IMR-90 (cell line): ENCODE data around the gene FOXP1. TPM values are rescaled to one million over a fixed set of nuclear protein-coding genes. Genes with fewer than 3 reads are reported as not detected.

Experiments
- ATAC-seq: fragments of 200-7000 bp; cut with Tn5 transposase; 2 replicates; pipeline ENCODE4 v1.9.1; 2020; ENCODE audit warnings: low read depth, mild to moderate bottlenecking, moderate library complexity
- BruUV-seq: library from RNA; stranded (reverse); fragments of 400-500 nt; replicated peaks from 2 replicates; lab custom pipeline; 2021; lab: Mats Ljungman, UMichigan
- CTCF ChIA-PET: fragments of 300-600 bp; formaldehyde crosslinking; extraction: SDS; loops from one replicate; lab custom pipeline; 2021; ENCODE audit warnings: antibody characterized with exemption; lab: Yijun Ruan, JAX
- POLR2A ChIA-PET: fragments of 300-600 bp; sonication (Branson Sonifier 250); formaldehyde crosslinking; loops from one replicate; lab custom pipeline; 2022; ENCODE audit warnings: antibody characterized with exemption; ENCODE audit not compliant: unreplicated experiment; lab: Charles Lee
- DNase-seq: peaks from one replicate; pipeline ENCODE4 v3.0.0; 2013
- H2AFZ ChIP-seq: replicated peaks from 2 replicates; pipeline ENCODE3; 2013; ENCODE audit warnings: low read length, mild to moderate bottlenecking; ENCODE audit not compliant: poor library complexity
- H2AK5ac ChIP-seq: 2 replicates; pipeline ENCODE4 v1.6.1; 2013; ENCODE audit warnings: low read depth, low read length, inconsistent platforms
- H2AK9ac ChIP-seq: replicated peaks from 2 replicates; pipeline ENCODE3; 2013; ENCODE audit warnings: mild to moderate bottlenecking, low read depth, low read length, moderate library complexity; ENCODE audit not compliant: poor library complexity
- H2BK120ac ChIP-seq: 2 replicates; pipeline ENCODE4 v1.6.1; 2013; ENCODE audit warnings: low read depth, low read length, inconsistent platforms
- H2BK15ac ChIP-seq: 3 replicates; pipeline ENCODE4 v1.6.1; 2013; ENCODE audit warnings: low read depth, low read length, inconsistent platforms
- H2BK20ac ChIP-seq: 2 replicates; pipeline ENCODE4 v1.6.1; 2013; ENCODE audit warnings: low read depth, mild to moderate bottlenecking, inconsistent platforms, low read length, moderate library complexity
- H2BK5ac ChIP-seq: 2 replicates; pipeline ENCODE4 v1.6.1; 2013; ENCODE audit warnings: mild to moderate bottlenecking, low read depth, low read length, inconsistent platforms; ENCODE audit not compliant: poor library complexity, severe bottlenecking
- H3K14ac ChIP-seq: replicated peaks from 2 replicates; pipeline ENCODE4 v1.6.1; 2013; ENCODE audit warnings: low read depth, low read length, inconsistent platforms
- H3K18ac ChIP-seq: 2 replicates; pipeline ENCODE4 v1.6.1; 2013; ENCODE audit warnings: low read depth, low read length, control low read depth
- H3K23ac ChIP-seq: 2 replicates; pipeline ENCODE4 v1.6.1; 2013; ENCODE audit warnings: low read depth, low read length, inconsistent platforms
- H3K27ac ChIP-seq: 2 replicates; pipeline ENCODE4 v1.5.1; 2013; ENCODE audit warnings: mild to moderate bottlenecking, control low read depth, low read length; ENCODE audit not compliant: insufficient read depth
- H3K27me3 ChIP-seq: 2 replicates; pipeline ENCODE4 v1.6.1; 2013; ENCODE audit warnings: low read length; ENCODE audit not compliant: control insufficient read depth, insufficient read depth
- H3K36me3 ChIP-seq: 2 replicates; pipeline ENCODE4 v1.6.1; 2013; ENCODE audit warnings: low read length, mixed read lengths; ENCODE audit not compliant: control insufficient read depth, insufficient read depth
- H3K4ac ChIP-seq: 2 replicates; pipeline ENCODE4 v1.6.1; 2013; ENCODE audit warnings: low read depth, low read length, inconsistent platforms
- H3K4me1 ChIP-seq: 2 replicates; pipeline ENCODE4 v1.6.1; 2013; ENCODE audit warnings: low read length, mixed read lengths; ENCODE audit not compliant: control insufficient read depth, insufficient read depth
- H3K4me2 ChIP-seq: 2 replicates; pipeline ENCODE4 v1.6.1; 2013; ENCODE audit warnings: low read depth, mild to moderate bottlenecking, control low read depth, low read length, moderate library complexity
- H3K4me3 ChIP-seq: 2 replicates; pipeline ENCODE4 v1.5.1; 2013; ENCODE audit warnings: low read depth, mild to moderate bottlenecking, control low read depth, low read length, moderate library complexity; ENCODE audit not compliant: insufficient read depth
- H3K56ac ChIP-seq: 2 replicates; pipeline ENCODE4 v1.6.1; 2013; ENCODE audit warnings: low read length, inconsistent platforms; ENCODE audit not compliant: insufficient read depth; ENCODE audit errors: extremely low read depth
- H3K79me1 ChIP-seq, 2 experiments: 2 replicates each; pipeline ENCODE4 v1.6.1; 2013; ENCODE audit warnings: low read length in 2 of 2, inconsistent platforms in 1 of 2, low read depth in 1 of 2
- H3K9ac ChIP-seq: 2 replicates; pipeline ENCODE4 v1.6.1; 2013; ENCODE audit warnings: low read depth, low read length, control low read depth
- H3K9me1 ChIP-seq: 2 replicates; pipeline ENCODE4 v1.6.1; 2013; ENCODE audit warnings: low read length, inconsistent platforms; ENCODE audit not compliant: insufficient read depth
- H3K9me3 ChIP-seq: 2 replicates; pipeline ENCODE4 v1.6.1; 2013; ENCODE audit warnings: low read length; ENCODE audit not compliant: control insufficient read depth, insufficient read depth
- H4K20me1 ChIP-seq: 2 replicates; pipeline ENCODE4 v1.6.1; 2013; ENCODE audit warnings: low read length, inconsistent platforms; ENCODE audit not compliant: insufficient read depth
- H4K5ac ChIP-seq: 2 replicates; pipeline ENCODE4 v1.6.1; 2013; ENCODE audit warnings: mild to moderate bottlenecking, low read depth, low read length, control low read depth
- H4K8ac ChIP-seq, 2 experiments: 2 replicates each; pipeline ENCODE4 v1.6.1; 2013; ENCODE audit warnings: low read depth in 2 of 2, low read length in 2 of 2, control low read depth in 1 of 2, inconsistent platforms in 1 of 2
- H4K91ac ChIP-seq: 2 replicates; pipeline ENCODE4 v1.6.1; 2013; ENCODE audit warnings: low read depth, low read length, inconsistent platforms; ENCODE audit not compliant: insufficient read depth
- BHLHE40 ChIP-seq: fragments of 150-350 bp; IDR thresholded peaks from 2 replicates; pipeline ENCODE4 v1.6.1; 2016; ENCODE audit warnings: mild to moderate bottlenecking, low read depth, low read length
- RCOR1 ChIP-seq: IDR thresholded peaks from 2 replicates; pipeline ENCODE4 v1.6.1; 2012; ENCODE audit warnings: mild to moderate bottlenecking, low read length, improper control_type of control experiment; ENCODE audit not compliant: insufficient replicate concordance
- WGBS, 2 experiments: methylation state at CpG; one replicate each; pipeline versions ENCODE4 v1.1.5 to v1.1.7; 2013; ENCODE audit warnings: missing lambda C conversion rate in 2 of 2; ENCODE audit not compliant: insufficient read length in 1 of 2; ENCODE audit errors: extremely low coverage in 2 of 2; 5-methylcytosine and 5-hydroxymethylcytosine counted together
- dilution Hi-C: fragments of 300-500 bp; cut with HindIII; formaldehyde crosslinking; loops from one replicate; pipeline ENCODE4 v1.14.3; 2018; ENCODE audit warnings: low sequenced_read_pairs; ENCODE audit not compliant: unreplicated experiment
- in situ Hi-C: fragments of 300-500 bp; cut with MboI; formaldehyde crosslinking; loops from 3 replicates; pipeline ENCODE4 v1.14.3; 2019; ENCODE audit warnings: low sequenced_read_pairs, inconsistent platforms, mixed read lengths
- intact Hi-C: fragments of 100-400 bp; cut with micrococcal nuclease; formaldehyde crosslinking; loops from 2 replicates; pipeline ENCODE4 v1.10.0; 2022
- polyA plus RNA-seq, 3 experiments: library from polyadenylated mRNA; depleted of rRNA; stranded (reverse); fragments of >200 nt; gene quantifications; 2 replicates each; pipeline ENCODE4 v1.2.3, GENCODE V29; 2012; ENCODE audit warnings: low replicate concordance in 1 of 3
- total RNA-seq: library from RNA; depleted of rRNA; stranded (reverse); fragments of >200 nt; gene quantifications from 2 replicates; pipeline ENCODE4 v1.2.3, GENCODE V29; 2012

FOXP1 gene
- total and polyA plus RNA-seq, 2 of the 4 experiments (the other 2 are of a cell fraction) = 37.0 to 132 TPM

- intact Hi-C loops (loop anchor here (2.0 kb wide), 1 partner anchor 37 kb away; no protein-coding TSS in a partner anchor), dilution Hi-C loops (no loop called here), in situ Hi-C loops (no loop called here)
- ChIA-PET CTCF (no interaction called here), POLR2A (no interaction called here)
- Histone ChIP-seq H2AK9ac (peak overlapping the region; percentile 58), H3K56ac (no peak overlapping the region), H3K4me2 (no peak overlapping the region), H4K8ac (peak overlapping the region; percentile 10 to 92; a peak in 3 of 4 replicates), H3K4me1 (peaks cover 19% of the 10 kb centered on the region), H3K36me3 (no peaks in the 10 kb centered on the region), H3K18ac (peak overlapping the region; percentile 91), H2BK15ac (peak overlapping the region; percentile 43; the same call in 2 of the 3 replicates), H2BK120ac (peak overlapping the region; percentile 85), H3K23ac (peak overlapping the region; percentile 77), H4K91ac (peak overlapping the region; percentile 83), H2AFZ (peak overlapping the region; percentile 36), H3K27me3 (no peaks in the 10 kb centered on the region), H2AK5ac (peak overlapping the region; percentile 97), H4K5ac (peak overlapping the region; percentile 94), H2BK5ac (peak overlapping the region; percentile 19), H3K4me3 (no peak overlapping the region), H3K4ac (peak overlapping the region; percentile 80), H3K27ac (peak overlapping the region; percentile 42; the same call in 1 of the 2 replicates), H3K79me1 (peaks cover 10 to 49% of the 10 kb centered on the region in 2 experiments), H4K20me1 (no peaks in the 10 kb centered on the region), H3K9me3 (no peaks in the 10 kb centered on the region), H3K9me1 (peaks cover 13% of the 10 kb centered on the region), H2BK20ac (peak overlapping the region; percentile 77), H3K9ac (no peak overlapping the region; the same call in 1 of the 2 replicates), H3K14ac (peak overlapping the region; percentile 16)
- TF ChIP-seq RCOR1 (no peak), BHLHE40 (no peak)
- 83% methylated on average over 1 of the region's 3 CpGs; no CpG with 5 or more reads in 1 of the 2 experiments for WGBS, 2 experiments
- no TSS peak for BruUV-seq
- ATAC-seq = no peak
- DNase-seq = no peak
Observed at GRCh38 chr3:71543371-71544016, 40.0 kb downstream of the FOXP1 start.
